ENCODE measurements around the gene CECR2. TPM values are rescaled to one million over a fixed set of nuclear protein-coding genes. Genes with fewer than 3 reads are reported as not detected.
A peak's percentile ranks its signal among the peaks of the same experiment; 100 is the strongest.

The CECR2 gene
- total and polyA plus RNA-seq, 7 donors: 1.7 to 24.1 (median 19.6) TPM

DNA sequence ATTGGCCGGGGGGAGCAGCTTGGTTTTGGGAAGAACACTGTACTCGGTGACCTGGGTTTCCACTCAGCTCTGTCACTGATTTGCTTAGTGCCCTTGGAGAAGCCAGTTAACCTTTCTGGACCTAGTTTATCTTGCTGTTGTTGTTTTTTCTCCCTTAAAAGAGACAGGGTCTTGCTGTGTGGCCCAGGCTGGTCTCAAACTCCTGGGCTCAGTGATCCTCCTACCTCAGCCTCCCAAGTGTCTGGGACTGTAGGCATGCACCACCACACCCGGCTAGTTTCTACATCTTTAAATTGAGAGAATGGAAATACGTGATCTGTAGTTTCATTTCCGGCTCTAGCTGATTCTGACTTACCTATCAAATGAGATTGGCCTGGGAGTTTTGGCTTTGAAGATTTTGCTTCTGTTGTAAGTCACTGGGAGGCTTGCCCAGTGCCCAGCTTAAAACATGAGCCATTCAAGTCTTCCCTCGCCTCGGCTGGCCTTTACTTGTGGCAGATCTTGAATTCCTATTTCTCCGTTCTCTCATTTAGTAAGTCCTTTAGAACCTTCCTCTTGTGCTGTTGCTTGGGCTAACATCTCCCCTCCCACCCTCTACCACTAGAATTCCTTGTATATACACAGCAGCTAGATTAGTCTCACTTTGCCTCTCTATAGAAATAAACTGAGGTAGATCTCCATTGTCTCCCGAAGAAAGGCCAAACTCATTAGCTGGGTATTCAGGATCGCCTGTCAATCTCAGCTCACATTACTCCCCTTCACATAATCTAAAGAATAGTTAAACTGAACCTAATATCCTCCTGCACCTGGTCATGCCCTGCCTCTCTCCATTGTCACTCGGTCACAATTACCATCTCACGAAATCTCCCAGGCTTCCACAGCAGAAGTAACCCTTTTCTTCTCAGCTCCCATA lies 106.3 kb downstream of the CECR2 start:
- H3K9me3 ChIP-seq: no peaks in the 10 kb centered on the region
- peak overlapping the region; percentile 71 for H3K27ac ChIP-seq
- ATAC-seq (peak in 3 of 4 donors; percentile 24 to 54 (median 30)), DNase-seq (peak; percentile 27 to 72)
- H3K4me1 ChIP-seq: peaks cover 75% of the 10 kb centered on the region
- TF ChIP-seq CTCF (IDR thresholded peaks at IDR 0.05): no peak
- intact Hi-C loops (cut with DNase I): loop anchor here (5.0 kb wide), 3 partner anchors 33 to 103 kb away; no protein-coding TSS in a partner anchor
- WGBS, 3 donors: 53 to 72% (median 65%) methylated on average over 12 of the region's 12 CpGs
- H3K4me3 ChIP-seq: no peak overlapping the region
- no peaks in the 10 kb centered on the region for H3K36me3 ChIP-seq (ENCODE audit: insufficient read depth in 1 of 2, low read depth in 1 of 2)
- no peaks in the 10 kb centered on the region for H3K27me3 ChIP-seq (ENCODE audit: insufficient read depth in 3 of 3, low read length in 2 of 3)

DNA sequence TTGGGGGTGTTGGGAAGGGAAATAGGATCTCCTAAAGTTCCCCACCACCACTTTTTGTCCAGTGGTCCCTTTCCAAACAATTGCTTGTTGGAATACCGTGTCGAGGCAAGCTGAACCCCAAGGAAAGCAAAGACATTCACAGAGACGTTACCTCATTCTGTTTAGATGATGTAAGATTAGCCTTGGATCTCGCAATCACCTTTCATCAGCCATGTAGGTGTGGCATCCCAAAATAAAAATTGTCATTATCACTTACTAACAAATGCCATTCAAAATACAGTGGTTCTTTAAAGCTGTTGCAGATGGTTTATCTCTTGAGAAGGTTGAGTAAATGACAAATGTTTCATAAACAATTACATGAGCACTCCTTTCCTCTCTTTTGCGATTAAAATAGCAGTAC lies 107.6 kb downstream of the CECR2 start:
- ATAC-seq (peak; percentile 34 to 74 (median 60)), DNase-seq (no peak)
- H3K4me1 ChIP-seq: peaks cover 63% of the 10 kb centered on the region
- no peaks in the 10 kb centered on the region for H3K27me3 ChIP-seq (ENCODE audit: insufficient read depth in 3 of 3, low read length in 2 of 3)
- TF ChIP-seq CTCF (IDR thresholded peaks at IDR 0.05): no peak
- no peaks in the 10 kb centered on the region for H3K9me3 ChIP-seq
- peak overlapping the region; percentile 71 for H3K27ac ChIP-seq
- 34 to 70% (median 42%) methylated on average over 5 of the region's 5 CpGs for WGBS, 3 donors
- peak overlapping the region; percentile 36 for H3K4me3 ChIP-seq
- H3K36me3 ChIP-seq (ENCODE audit: insufficient read depth in 1 of 2, low read depth in 1 of 2): no peaks in the 10 kb centered on the region
- intact Hi-C loops (cut with DNase I): loop anchor here (5.0 kb wide), 3 partner anchors 35 to 105 kb away; no protein-coding TSS in a partner anchor

- Histone ChIP-seq H3K36me3 (ENCODE audit: insufficient read depth in 1 of 2, low read depth in 1 of 2) (no peaks in the 10 kb centered on the region), H3K9me3 (no peaks in the 10 kb centered on the region), H3K4me1 (peaks cover 57% of the 10 kb centered on the region), H3K27me3 (ENCODE audit: insufficient read depth in 3 of 3, low read length in 2 of 3) (no peaks in the 10 kb centered on the region), H3K27ac (peak overlapping the region; percentile 71), H3K4me3 (peak overlapping the region; percentile 36)
- TF ChIP-seq CTCF (IDR thresholded peaks at IDR 0.05): no peak
- 20 to 53% (median 36%) methylated on average over 14 of the region's 14 CpGs for WGBS, 3 donors
- DNase-seq (peak; percentile 52 to 73), ATAC-seq (peak; percentile 75 to 88 (median 84))
- intact Hi-C loops (cut with DNase I): loop anchor here (5.0 kb wide), 3 partner anchors 35 to 105 kb away; no protein-coding TSS in a partner anchor
These were observed 108.2 kb downstream of the CECR2 start for GRCh38 chr22:17477391-17477833.

DNA sequence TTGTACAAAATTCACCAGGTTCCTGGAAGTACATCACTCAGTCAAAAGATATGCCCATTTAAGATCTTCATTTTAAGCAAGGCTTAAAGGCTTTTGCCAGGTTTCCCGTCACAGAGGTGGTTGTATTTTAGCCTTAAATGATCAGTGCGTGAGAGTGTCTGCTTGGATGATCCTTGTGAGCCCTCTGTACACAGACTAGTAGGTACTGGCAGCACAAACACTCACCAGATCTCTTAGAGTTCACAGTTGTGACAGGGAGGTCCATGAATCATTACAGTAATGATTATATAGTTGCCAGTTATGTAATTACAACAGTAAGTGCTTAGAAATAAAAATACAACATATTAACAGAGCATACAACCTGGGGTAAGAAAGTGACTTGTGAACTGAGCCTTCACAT lies 109.9 kb downstream of the CECR2 start:
- ATAC-seq (no peak), DNase-seq (no peak)
- Histone ChIP-seq H3K4me1 (peaks cover 48% of the 10 kb centered on the region), H3K9me3 (no peaks in the 10 kb centered on the region), H3K4me3 (no peak overlapping the region), H3K36me3 (ENCODE audit: insufficient read depth in 1 of 2, low read depth in 1 of 2) (no peaks in the 10 kb centered on the region), H3K27me3 (ENCODE audit: insufficient read depth in 3 of 3, low read length in 2 of 3) (no peaks in the 10 kb centered on the region), H3K27ac (no peak overlapping the region)
- WGBS, 3 donors: 39 to 70% (median 62%) methylated on average over 2 of the region's 2 CpGs
- no peak for TF ChIP-seq CTCF (IDR thresholded peaks at IDR 0.05)
- intact Hi-C loops (cut with DNase I): loop anchor here (5.0 kb wide), 3 partner anchors 37 to 107 kb away; no protein-coding TSS in a partner anchor
